Right ventricle myocardium inferior (tissue), 1 donor: ENCODE data around the gene BICC1. TPM values are rescaled to one million over a fixed set of nuclear protein-coding genes. Genes with fewer than 3 reads are reported as not detected.
"Not testable (repeated sequence)": the region's sequence is repeated elsewhere in the genome, so short reads cannot be mapped to it uniquely, and the experiment has no call there.

ENCODE experiments used
- ATAC-seq: fragments of 200-7000 bp; cut with Tn5 transposase; one replicate; pipeline ENCODE4 v1.9.1; 2020; ENCODE audit warnings: mild to moderate bottlenecking, moderate library complexity
- DNase-seq: peaks from one replicate; pipeline ENCODE4 v3.0.0; 2021; ENCODE audit errors: missing footprints
- intact Hi-C: fragments of 100-400 bp; cut with DNase I; formaldehyde crosslinking; loops from one replicate; pipeline ENCODE4 v1.11.0; 2022
- total RNA-seq: library from RNA; stranded (reverse); fragmentation: NEBNext Ultra II Directional; extraction: Animal tissue kit (Norgen Biotek cat#: 25700); gene quantifications from one replicate; pipeline ENCODE4 v1.2.1, GENCODE V29; 2021
- donor health status: DM: no; HTN: yes; CAD: no; lungs with severe emphysema.

BICC1 gene
- total RNA-seq, 1 donor from 2014 or later = 8.2 TPM

DNA sequence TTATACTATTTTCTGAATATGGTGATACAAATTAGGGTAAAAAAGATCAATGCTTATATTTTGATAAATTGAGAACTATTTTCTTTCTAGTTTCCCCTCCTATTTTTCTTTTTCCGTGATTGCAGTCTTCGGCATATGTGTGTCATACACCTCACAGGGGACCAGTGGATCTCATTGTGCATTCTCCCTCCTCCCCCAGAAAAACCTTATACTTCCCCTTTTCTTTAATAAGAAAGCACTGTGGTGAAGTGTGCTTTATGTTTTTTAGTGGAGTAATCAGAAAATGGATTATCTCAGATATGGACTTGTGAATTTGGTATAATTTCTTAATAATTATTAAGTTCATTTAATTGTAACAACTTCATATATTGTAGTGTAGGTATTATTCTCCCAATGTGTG lies 72.8 kb downstream of the BICC1 start:
- DNase-seq (no peak), ATAC-seq (no peak)
- intact Hi-C loops = no loop called here

DNA sequence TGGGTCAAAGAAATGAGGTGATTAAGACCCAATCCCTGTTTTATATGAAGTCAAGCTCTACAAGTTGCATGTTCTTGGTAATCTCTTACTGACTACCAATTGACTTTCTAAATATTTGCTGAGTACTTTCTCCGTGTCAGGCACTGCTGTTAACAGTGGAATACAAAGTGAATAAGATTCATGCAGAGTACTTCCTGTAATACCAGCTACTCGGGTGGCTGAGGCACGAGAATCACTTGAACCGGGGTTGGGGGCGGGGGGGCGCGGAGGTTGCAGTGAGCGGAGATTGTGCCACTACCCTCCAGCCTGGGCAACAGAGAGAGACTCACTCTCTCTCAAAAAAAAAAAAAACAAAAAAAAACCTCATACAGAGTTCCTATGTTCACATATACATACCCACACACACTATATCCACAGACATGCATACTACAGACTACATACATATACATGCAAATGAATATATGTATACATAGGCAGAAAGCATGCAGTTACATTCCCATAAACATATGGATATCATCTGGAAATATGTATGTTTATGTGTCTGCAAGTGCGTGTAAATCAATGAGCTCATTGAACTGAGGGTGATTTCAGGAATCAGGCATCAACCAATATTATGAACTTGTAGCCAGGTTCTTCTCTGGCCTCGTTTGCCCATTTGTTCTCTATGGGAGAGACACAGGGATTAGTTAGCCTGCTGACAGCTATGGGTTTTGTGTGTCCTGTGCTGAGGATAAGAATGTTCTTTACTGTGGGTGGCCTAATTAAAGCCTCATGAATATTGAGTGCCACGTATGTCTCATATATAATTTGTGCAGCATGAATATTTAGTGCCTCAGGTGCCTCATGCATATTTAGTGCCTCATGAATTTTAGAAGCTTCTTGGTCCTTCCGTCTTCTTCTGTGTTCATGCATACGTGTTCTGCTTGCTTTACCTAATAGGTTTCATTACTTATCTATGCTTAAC lies 73.9 kb downstream of the BICC1 start:
- DNase-seq (no peak), ATAC-seq (no peak)
- intact Hi-C loops = no loop called here

DNA sequence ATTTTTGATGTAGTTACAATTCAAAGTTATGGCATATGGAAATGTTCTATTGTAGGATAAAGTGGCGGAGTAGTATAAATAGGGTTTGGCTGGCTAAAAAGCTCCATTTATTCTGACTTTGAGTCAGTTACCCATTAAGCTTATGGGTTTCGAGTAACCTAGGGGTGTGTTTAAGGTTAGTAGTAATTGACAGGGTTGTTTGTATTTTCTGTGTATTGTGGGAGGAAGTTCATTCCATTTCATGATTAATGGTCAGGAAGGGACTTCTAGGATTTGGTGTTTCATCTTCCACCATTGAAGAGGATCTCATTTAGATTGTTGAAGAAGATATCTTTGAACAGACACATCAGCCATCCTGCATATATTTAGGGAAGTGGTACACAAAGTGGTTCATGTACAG lies 75.0 kb downstream of the BICC1 start:
- DNase-seq (no peak), ATAC-seq (no peak)
- intact Hi-C loops = no loop called here

DNA sequence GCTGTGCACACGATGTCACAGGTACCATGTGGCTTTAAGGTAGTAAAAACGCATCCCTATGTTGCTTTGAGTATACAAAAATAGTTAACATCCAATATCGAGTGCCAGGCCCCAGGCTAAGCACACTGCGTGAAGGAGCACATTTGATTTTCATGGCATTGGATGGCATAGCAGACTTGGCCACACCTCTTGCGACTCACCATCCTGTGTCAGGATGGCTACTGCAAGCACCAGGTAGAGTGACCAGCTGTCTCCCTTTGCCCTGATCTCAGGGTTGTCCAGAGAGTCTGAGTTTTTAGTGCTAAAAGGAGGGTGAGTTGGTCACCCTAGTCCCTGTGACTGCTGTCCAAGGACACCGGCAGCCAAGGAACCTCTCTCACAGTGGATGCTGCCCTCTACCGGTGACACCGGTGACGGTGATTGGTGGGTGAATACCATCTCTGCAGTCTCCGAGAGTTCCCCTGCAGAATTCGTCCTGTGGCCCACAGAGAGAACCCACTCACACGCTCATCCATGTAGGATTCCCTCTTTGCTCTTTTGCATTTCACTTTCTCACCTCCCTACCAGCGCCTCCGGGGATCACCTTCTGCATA lies 76.1 kb downstream of the BICC1 start:
- DNase-seq (peak; percentile 23), ATAC-seq (no peak)
- intact Hi-C loops = no loop called here

- ATAC-seq (peak; percentile 93), DNase-seq (no peak)
- intact Hi-C loops = no loop called here
These were observed 77.6 kb downstream of the BICC1 start for GRCh38 chr10:58590152-58590840.

DNA sequence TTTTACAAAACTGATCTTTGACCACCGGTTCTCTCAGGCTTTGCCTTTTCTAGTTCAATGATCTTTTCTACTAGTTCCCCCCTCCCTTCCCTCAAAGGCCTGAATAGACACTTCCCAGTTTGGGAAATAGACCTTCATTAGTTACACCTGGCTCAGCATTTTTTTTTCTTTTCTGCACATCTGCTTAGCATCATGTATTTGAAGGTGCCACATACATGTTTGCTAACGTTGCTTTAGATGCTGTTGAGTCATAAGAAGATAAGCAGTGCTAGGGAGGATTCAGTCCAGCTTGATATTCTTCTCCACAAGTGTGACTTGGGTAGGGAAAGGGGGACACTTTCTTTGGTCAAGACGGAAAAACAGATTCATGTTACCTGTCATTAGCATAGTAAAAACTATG lies 78.3 kb downstream of the BICC1 start:
- intact Hi-C loops = no loop called here
- no peak for ATAC-seq
- DNase-seq = no peak

DNA sequence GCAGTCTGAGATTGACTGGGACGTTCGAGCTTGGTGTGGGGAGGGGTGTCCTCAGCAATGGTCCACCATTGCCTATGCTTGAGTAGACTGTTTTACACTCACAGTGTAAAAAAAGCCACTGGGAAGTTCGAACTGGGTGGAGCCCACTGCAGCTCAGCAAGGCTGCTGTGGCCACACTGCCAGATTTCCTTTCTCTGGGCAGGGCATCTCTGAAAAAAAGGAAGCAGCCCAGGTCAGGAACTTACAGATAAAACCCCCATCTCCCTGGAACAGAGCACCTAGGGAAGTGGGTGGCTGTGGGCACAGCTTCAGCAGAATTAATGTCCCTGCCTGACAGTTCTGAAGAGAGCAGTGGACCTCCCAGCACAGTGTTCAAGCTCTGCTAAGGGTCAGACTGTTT lies 80.3 kb downstream of the BICC1 start:
- ATAC-seq (no peak), DNase-seq (no peak)

GRCh38 chr10:58597211-58597610 lies 84.5 kb downstream of the BICC1 start:
- ATAC-seq, DNase-seq, intact Hi-C loops: not testable (repeated sequence)

More for the DNA sequence above, 80.3 kb downstream of the BICC1 start:
- intact Hi-C loops = no loop called here

GRCh38 chr10:58599927-58600553 lies 87.4 kb downstream of the BICC1 start:
- intact Hi-C loops = no loop called here
- ATAC-seq = no peak
- DNase-seq = no peak

DNA sequence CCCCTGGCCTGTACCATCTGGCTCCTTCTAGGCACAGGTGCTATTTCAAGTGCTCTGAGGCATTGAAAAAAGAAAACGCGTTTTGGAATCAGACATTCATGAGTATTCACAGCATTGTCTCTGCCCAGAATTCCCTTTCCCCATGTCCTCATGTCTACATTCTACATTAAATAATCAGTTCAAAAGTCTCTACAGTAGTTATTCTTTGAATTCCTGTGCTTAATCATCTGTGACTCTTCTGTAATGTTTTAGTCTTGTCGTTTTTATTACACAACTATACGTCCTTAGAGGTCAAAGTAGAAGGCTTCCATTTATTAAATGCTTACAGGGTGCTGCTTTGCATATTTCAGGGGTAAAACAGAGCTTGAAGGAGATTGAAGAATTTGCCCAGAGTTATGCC lies 95.7 kb downstream of the BICC1 start:
- no peak for ATAC-seq
- intact Hi-C loops = no loop called here
- no peak for DNase-seq

- intact Hi-C loops = no loop called here
- ATAC-seq (no peak), DNase-seq (no peak)
These were observed 96.3 kb downstream of the BICC1 start for GRCh38 chr10:58608826-58609531.

DNA sequence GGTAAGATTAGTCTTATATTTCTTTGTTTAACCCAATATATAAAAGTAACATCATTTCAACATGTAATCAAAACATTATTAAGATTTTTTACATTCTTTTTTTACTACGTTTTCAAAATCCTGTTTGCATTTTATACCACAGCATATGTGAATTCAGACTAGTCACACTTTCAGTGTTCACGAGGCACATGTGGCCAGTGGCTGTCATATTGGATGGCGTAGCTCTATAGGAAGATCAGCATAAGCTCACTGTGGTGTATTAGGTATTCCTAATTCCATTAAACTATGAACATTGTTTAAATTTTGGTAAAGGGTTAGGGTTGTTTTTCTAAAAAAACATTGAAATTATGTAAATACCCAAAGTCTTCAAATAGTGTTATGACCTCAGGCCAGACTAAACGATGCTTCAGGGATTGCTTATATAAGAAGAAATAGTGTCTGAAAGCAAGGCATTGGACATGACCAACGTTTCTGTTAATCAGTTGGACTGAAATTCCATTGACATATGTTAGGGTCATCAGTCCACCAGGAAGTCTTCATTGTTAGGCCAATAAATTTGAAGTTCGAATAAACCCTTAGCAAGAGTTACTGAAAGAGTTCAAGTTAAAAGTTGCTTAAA lies 97.0 kb downstream of the BICC1 start:
- DNase-seq (no peak), ATAC-seq (no peak)
- intact Hi-C loops = no loop called here

DNA sequence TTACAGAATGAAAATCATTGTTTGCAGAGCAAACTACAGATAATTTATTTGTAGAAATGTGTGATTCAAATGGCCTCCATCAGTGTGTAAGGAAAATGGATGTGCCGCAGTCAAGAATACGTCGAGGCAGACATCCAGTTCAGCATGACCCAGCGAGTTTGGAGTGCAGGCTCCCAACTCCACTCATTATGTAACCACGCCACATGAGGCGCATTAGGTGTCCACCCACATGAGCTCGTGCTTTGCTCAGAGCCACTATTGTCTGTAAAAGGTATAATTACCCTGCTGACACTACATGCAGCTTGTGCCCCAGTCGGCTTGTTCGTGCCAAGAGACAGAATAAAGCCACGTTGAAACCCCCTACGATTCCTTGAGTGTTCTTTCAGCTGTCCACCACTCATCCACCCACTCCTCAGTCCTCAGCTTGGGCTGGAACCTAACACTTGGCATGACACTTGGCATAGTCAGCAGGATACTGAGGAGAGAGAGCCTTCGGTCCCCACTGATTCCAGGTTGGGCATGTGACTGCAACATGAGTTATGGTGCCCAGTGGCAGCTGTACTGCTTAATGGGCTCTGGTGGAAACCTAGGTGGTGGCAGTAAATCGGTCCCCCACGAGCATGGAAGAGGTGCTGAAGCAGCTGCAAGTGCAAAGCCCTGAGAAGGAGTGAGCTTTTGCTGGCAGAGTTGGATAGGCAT lies 102.7 kb downstream of the BICC1 start:
- DNase-seq (no peak), ATAC-seq (no peak)
- intact Hi-C loops = no loop called here

- DNase-seq (no peak), ATAC-seq (no peak)
- intact Hi-C loops = no loop called here
These were observed 105.5 kb downstream of the BICC1 start for GRCh38 chr10:58618158-58618676.

- ATAC-seq (no peak), DNase-seq (no peak)
- intact Hi-C loops = no loop called here
These were observed 108.9 kb downstream of the BICC1 start for GRCh38 chr10:58621379-58622077.

- intact Hi-C loops = no loop called here
- no peak for ATAC-seq
- no peak for DNase-seq
These were observed 109.6 kb downstream of the BICC1 start for GRCh38 chr10:58622246-58622645.

- intact Hi-C loops = no loop called here
- DNase-seq (no peak), ATAC-seq (peak; percentile 62)
These were observed 112.4 kb downstream of the BICC1 start for GRCh38 chr10:58625070-58625469.
